Neural progenitor cell (in vitro differentiated cells): ENCODE measurements around the gene ADRB1. TPM values are rescaled to one million over a fixed set of nuclear protein-coding genes. Genes with fewer than 3 reads are reported as not detected.

Source experiments
- DNase-seq: peaks from one replicate; pipeline ENCODE4 v3.0.0-alpha.2; 2016; ENCODE audit warnings: low spot score
- H2AFZ ChIP-seq: fragments of 200-600 bp; sonication (generic); replicated peaks from 2 replicates; pipeline ENCODE4 v1.6.1; 2016; ENCODE audit warnings: antibody characterized with exemption
- H3F3A ChIP-seq: fragments of 200-600 bp; sonication (generic); 2 replicates; pipeline ENCODE4 v1.6.1; 2016; ENCODE audit warnings: antibody characterized with exemption, low read depth
- H3K27ac ChIP-seq: fragments of 200-600 bp; sonication (generic); 2 replicates; pipeline ENCODE4 v1.5.1; 2016; ENCODE audit warnings: mild to moderate bottlenecking
- H3K27me3 ChIP-seq: fragments of 200-600 bp; sonication (generic); 2 replicates; pipeline ENCODE4 v1.6.1; 2016; ENCODE audit warnings: mild to moderate bottlenecking, moderate library complexity
- H3K36me3 ChIP-seq: fragments of 200-600 bp; sonication (generic); 2 replicates; pipeline ENCODE4 v1.5.1; 2016
- H3K4me1 ChIP-seq: fragments of 200-600 bp; sonication (generic); 2 replicates; pipeline ENCODE4 v1.6.1; 2016; ENCODE audit warnings: mixed run types
- H3K4me2 ChIP-seq: fragments of 200-600 bp; sonication (generic); 2 replicates; pipeline ENCODE4 v1.6.1; 2016
- H3K4me3 ChIP-seq: fragments of 200-600 bp; sonication (generic); 2 replicates; pipeline ENCODE4 v1.5.1; 2016
- H3K79me2 ChIP-seq: fragments of 200-600 bp; sonication (generic); 2 replicates; pipeline ENCODE4 v1.6.1; 2016; ENCODE audit warnings: low read depth
- H3K9ac ChIP-seq: fragments of 200-600 bp; sonication (generic); 2 replicates; pipeline ENCODE4 v1.6.1; 2016
- H3K9me3 ChIP-seq: fragments of 200-600 bp; sonication (generic); 2 replicates; pipeline ENCODE4 v1.5.1; 2016; ENCODE audit warnings: low read depth
- H4K20me1 ChIP-seq: fragments of 200-600 bp; sonication (generic); 2 replicates; pipeline ENCODE4 v1.6.1; 2016; ENCODE audit warnings: low read depth
- H3K27ac Mint-ChIP-seq: 3 replicates; pipeline ENCODE4 v1.8.0; 2021; ENCODE audit warnings: mixed read lengths
- H3K27me3 Mint-ChIP-seq: 2 replicates; pipeline ENCODE4 v1.8.0; 2022; ENCODE audit warnings: low read depth, mild to moderate bottlenecking, inconsistent platforms, moderate library complexity, mixed read lengths; ENCODE audit not compliant: insufficient read depth
- H3K36me3 Mint-ChIP-seq: 3 replicates; pipeline ENCODE4 v1.8.0; 2021; ENCODE audit warnings: mixed read lengths
- H3K4me1 Mint-ChIP-seq: 3 replicates; pipeline ENCODE4 v1.8.0; 2021; ENCODE audit warnings: mixed read lengths
- H3K4me3 Mint-ChIP-seq: 3 replicates; pipeline ENCODE4 v1.8.0; 2021; ENCODE audit warnings: mild to moderate bottlenecking, moderate library complexity, mixed read lengths
- H3K9me3 Mint-ChIP-seq: 3 replicates; pipeline ENCODE4 v1.8.0; 2020; ENCODE audit warnings: mixed read lengths
- EZH2 ChIP-seq: fragments of 200-600 bp; sonication (generic); IDR thresholded peaks from 2 replicates; pipeline ENCODE4 v1.6.1; 2017; ENCODE audit warnings: antibody characterized with exemption, mild to moderate bottlenecking, moderate library complexity
- EZH2phosphoT487 ChIP-seq: fragments of 200-600 bp; sonication (generic); IDR thresholded peaks from 2 replicates; pipeline ENCODE4 v1.6.1; 2017; ENCODE audit warnings: antibody characterized with exemption
- total RNA-seq: library from RNA; depleted of rRNA; stranded (reverse); fragments of >200 nt; gene quantifications from 2 replicates; pipeline ENCODE4 v1.2.3, GENCODE V29; 2015; ENCODE audit warnings: low replicate concordance
- TF ChIP-seq, protein P1 (sequence below): fragments of 200-600 bp; sonication (generic); IDR thresholded peaks from 2 replicates; pipeline ENCODE4 v1.5.1; 2017; ENCODE audit warnings: antibody characterized with exemption, mild to moderate bottlenecking

Gene ADRB1
- total RNA-seq, 1 donor from 2014 or later = not detected

GRCh38 chr10:114060456-114060855 lies 16.8 kb downstream of the ADRB1 start:
- DNase-seq = no peak
- Histone ChIP-seq H3K36me3 (no peaks in the 10 kb centered on the region), H3K27ac (no peak overlapping the region), H2AFZ (no peak overlapping the region), H3K4me2 (no peak overlapping the region), H3K79me2 (no peaks in the 10 kb centered on the region), H4K20me1 (no peaks in the 10 kb centered on the region), H3F3A (no peaks in the 10 kb centered on the region), H3K4me1 (peaks cover 6% of the 10 kb centered on the region), H3K27me3 (no peaks in the 10 kb centered on the region), H3K9me3 (no peaks in the 10 kb centered on the region), H3K4me3 (no peak overlapping the region), H3K9ac (no peak overlapping the region)
- H3K27me3 Mint-ChIP-seq = peaks cover 5% of the 10 kb centered on the region
- H3K27ac Mint-ChIP-seq = no peak overlapping the region
- no peaks in the 10 kb centered on the region for H3K4me1 Mint-ChIP-seq
- no peaks in the 10 kb centered on the region for H3K9me3 Mint-ChIP-seq
- no peaks in the 10 kb centered on the region for H3K36me3 Mint-ChIP-seq
- H3K4me3 Mint-ChIP-seq = no peak overlapping the region
- TF ChIP-seq, protein P1, sequence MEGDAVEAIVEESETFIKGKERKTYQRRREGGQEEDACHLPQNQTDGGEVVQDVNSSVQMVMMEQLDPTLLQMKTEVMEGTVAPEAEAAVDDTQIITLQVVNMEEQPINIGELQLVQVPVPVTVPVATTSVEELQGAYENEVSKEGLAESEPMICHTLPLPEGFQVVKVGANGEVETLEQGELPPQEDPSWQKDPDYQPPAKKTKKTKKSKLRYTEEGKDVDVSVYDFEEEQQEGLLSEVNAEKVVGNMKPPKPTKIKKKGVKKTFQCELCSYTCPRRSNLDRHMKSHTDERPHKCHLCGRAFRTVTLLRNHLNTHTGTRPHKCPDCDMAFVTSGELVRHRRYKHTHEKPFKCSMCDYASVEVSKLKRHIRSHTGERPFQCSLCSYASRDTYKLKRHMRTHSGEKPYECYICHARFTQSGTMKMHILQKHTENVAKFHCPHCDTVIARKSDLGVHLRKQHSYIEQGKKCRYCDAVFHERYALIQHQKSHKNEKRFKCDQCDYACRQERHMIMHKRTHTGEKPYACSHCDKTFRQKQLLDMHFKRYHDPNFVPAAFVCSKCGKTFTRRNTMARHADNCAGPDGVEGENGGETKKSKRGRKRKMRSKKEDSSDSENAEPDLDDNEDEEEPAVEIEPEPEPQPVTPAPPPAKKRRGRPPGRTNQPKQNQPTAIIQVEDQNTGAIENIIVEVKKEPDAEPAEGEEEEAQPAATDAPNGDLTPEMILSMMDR = no peak
- TF ChIP-seq EZH2 = no peak
- no peak for TF ChIP-seq EZH2phosphoT487

GRCh38 chr10:114061148-114061547 lies 17.5 kb downstream of the ADRB1 start:
- H3K9me3 Mint-ChIP-seq = no peaks in the 10 kb centered on the region

GRCh38 chr10:114061789-114062188 lies 18.1 kb downstream of the ADRB1 start:
- H4K20me1 ChIP-seq = no peaks in the 10 kb centered on the region
- no peak overlapping the region for H2AFZ ChIP-seq
- H3K27ac Mint-ChIP-seq = no peak overlapping the region
- no peak for TF ChIP-seq EZH2
- TF ChIP-seq, protein P1 = no peak
- no peak for TF ChIP-seq EZH2phosphoT487
- H3K79me2 ChIP-seq = no peaks in the 10 kb centered on the region
- no peak overlapping the region for H3K4me2 ChIP-seq
- H3K4me1 ChIP-seq = peaks cover 10% of the 10 kb centered on the region
- H3K36me3 Mint-ChIP-seq = no peaks in the 10 kb centered on the region
- H3K9me3 ChIP-seq = no peaks in the 10 kb centered on the region
- H3F3A ChIP-seq = no peaks in the 10 kb centered on the region
- peaks cover 5% of the 10 kb centered on the region for H3K4me1 Mint-ChIP-seq
- no peak overlapping the region for H3K9ac ChIP-seq
- no peaks in the 10 kb centered on the region for H3K9me3 Mint-ChIP-seq
- H3K27me3 ChIP-seq = no peaks in the 10 kb centered on the region
- no peaks in the 10 kb centered on the region for H3K36me3 ChIP-seq
- no peak overlapping the region for H3K4me3 ChIP-seq
- DNase-seq = no peak
- no peak overlapping the region for H3K27ac ChIP-seq
- H3K27me3 Mint-ChIP-seq = peaks cover 3% of the 10 kb centered on the region
- no peak overlapping the region for H3K4me3 Mint-ChIP-seq

More at GRCh38 chr10:114061148-114061547, 17.5 kb downstream of the ADRB1 start:
- Histone ChIP-seq H3K4me3 (no peak overlapping the region), H3F3A (no peaks in the 10 kb centered on the region), H3K4me2 (no peak overlapping the region), H2AFZ (no peak overlapping the region), H3K9me3 (no peaks in the 10 kb centered on the region), H3K36me3 (no peaks in the 10 kb centered on the region), H3K9ac (no peak overlapping the region), H3K27me3 (no peaks in the 10 kb centered on the region), H3K4me1 (peaks cover 6% of the 10 kb centered on the region), H3K79me2 (no peaks in the 10 kb centered on the region), H4K20me1 (no peaks in the 10 kb centered on the region), H3K27ac (no peak overlapping the region)
- no peak for TF ChIP-seq EZH2phosphoT487
- no peak for TF ChIP-seq EZH2
- TF ChIP-seq, protein P1 = no peak
- no peak overlapping the region for H3K27ac Mint-ChIP-seq
- no peaks in the 10 kb centered on the region for H3K4me1 Mint-ChIP-seq
- H3K27me3 Mint-ChIP-seq = peaks cover 5% of the 10 kb centered on the region
- DNase-seq = no peak
- H3K36me3 Mint-ChIP-seq = no peaks in the 10 kb centered on the region
- H3K4me3 Mint-ChIP-seq = no peak overlapping the region
